ENCODE results near the gene RHOJ. TPM values are rescaled to one million over a fixed set of nuclear protein-coding genes. Genes with fewer than 3 reads are reported as not detected.
"Not testable (repeated sequence)": the region's sequence is repeated elsewhere in the genome, so short reads cannot be mapped to it uniquely, and the experiment has no call there.

The RHOJ gene
- total and polyA plus RNA-seq, 9 of the 15 experiments (the other 6 are each of a cell fraction or from before 2014, with no cell fraction given): not detected

- TF ChIP-seq PRDM10 (IDR thresholded peaks at IDR 0.05; ENCODE audit: partially characterized antibody): no peak
- TF ChIP-seq ZNF134 (CRISPR knock-in tag; conservative IDR thresholded peaks at IDR 0.05): no peak
- no peak for TF ChIP-seq SP2 (IDR thresholded peaks at IDR 0.05; ENCODE audit: extremely low read depth, low read depth, low read length, poor library complexity, severe bottlenecking)
- TF ChIP-seq IRF1 (CRISPR knock-in tag; IDR thresholded peaks at IDR 0.05; ENCODE audit: borderline replicate concordance): no peak
- TF ChIP-seq DMBX1 (CRISPR knock-in tag; IDR thresholded peaks at IDR 0.05; ENCODE audit: borderline replicate concordance): no peak
These were observed 97.8 kb downstream of the RHOJ start (continued) for GRCh38 chr14:63301891-63302534.

- CTCF ChIA-PET (ENCODE audit: low intra/inter-chr PET ratio); H3K36me3 ChIP-seq (ENCODE audit: control insufficient read depth, insufficient read depth, low read length); ATAC-seq: not testable (repeated sequence)
These were observed 100.2 kb downstream of the RHOJ start for GRCh38 chr14:63304429-63304828.

More at GRCh38 chr14:63304429-63304828, 100.2 kb downstream of the RHOJ start:
- H3K4me1 ChIP-seq (replicated peaks in 1 of 2; ENCODE audit: control insufficient read depth in 2 of 2, insufficient read depth in 2 of 2, low read length in 2 of 2); DNase-seq (ENCODE audit: extremely low read depth in 1 of 4, low spot score in 3 of 4); FAIRE-seq; in situ Hi-C loops (cut with MboI); H3K9me1 ChIP-seq (ENCODE audit: control insufficient read depth, insufficient read depth, low read length); H2AFZ ChIP-seq (ENCODE audit: low read depth, low read length); intact Hi-C loops (cut with micrococcal nuclease); H4K20me1 ChIP-seq (replicated peaks; ENCODE audit: control insufficient read depth, insufficient read depth, low read length); H3K27ac ChIP-seq (ENCODE audit: extremely low read depth, low read depth, low read length); H3K9ac ChIP-seq (ENCODE audit: insufficient read depth in 1 of 2, low read depth in 2 of 2, low read length in 2 of 2); H3K4me3 ChIP-seq; H3K27me3 ChIP-seq (ENCODE audit: control insufficient read depth in 2 of 2, insufficient read depth in 2 of 2, low read length in 2 of 2); H3K9me3 ChIP-seq (replicated peaks; ENCODE audit: control insufficient read depth, insufficient read depth, low read depth, low read length); H3K4me2 ChIP-seq (ENCODE audit: insufficient read depth, low read length); POLR2A ChIA-PET; BruUV-seq (replicated peaks); H3K79me2 ChIP-seq (ENCODE audit: control insufficient read depth, insufficient read depth, low read length): not testable (repeated sequence)
- WGBS (ENCODE audit: insufficient coverage, low coverage, missing lambda C conversion rate): 0% methylated on average over 5 of the region's 5 CpGs
